Kidney (tissue), 14 donors: ENCODE results near the gene COL5A2. TPM values are rescaled to one million over a fixed set of nuclear protein-coding genes. Genes with fewer than 3 reads are reported as not detected.

Experiments used
- DNase-seq, 5 donors: peaks; one replicate each; pipeline ENCODE4 v3.0.0-alpha.2; 2013 to 2020
- FAIRE-seq: peaks from 2 replicates; lab custom pipeline; 2012; peaks lifted over from hg19 to GRCh38; lab: Jason Lieb, UNC
- H3K27ac ChIP-seq, 2 donors: one replicate each; pipeline ENCODE4 v1.7.0; 2013; ENCODE audit warnings: low read depth in 2 of 2, low read length in 2 of 2, inconsistent platforms in 1 of 2
- H3K27me3 ChIP-seq: one replicate; pipeline ENCODE4 v1.7.1; 2013; ENCODE audit warnings: low read length, inconsistent platforms; ENCODE audit not compliant: control insufficient read depth, insufficient read depth
- H3K36me3 ChIP-seq, 3 donors: one replicate each; pipeline versions ENCODE4 v1.7.0 to v1.7.1; 2013; ENCODE audit warnings: low read length in 3 of 3, control low read depth in 1 of 3, inconsistent platforms in 1 of 3; ENCODE audit not compliant: insufficient read depth in 3 of 3, control insufficient read depth in 2 of 3
- H3K4me1 ChIP-seq, 3 donors: one replicate each; pipeline versions ENCODE4 v1.7.0 to v1.7.1; 2013; ENCODE audit warnings: low read length in 3 of 3, inconsistent platforms in 1 of 3, low read depth in 1 of 3; ENCODE audit not compliant: control insufficient read depth in 2 of 3, insufficient read depth in 2 of 3
- H3K4me3 ChIP-seq, 3 donors: one replicate each; pipeline versions ENCODE4 v1.7.0 to v1.8.1; 2013; ENCODE audit warnings: low read length in 3 of 3, control low read depth in 1 of 3, inconsistent platforms in 1 of 3
- H3K9ac ChIP-seq, 3 donors: one replicate each; pipeline versions ENCODE4 v1.7.0 to v1.7.1; 2013; ENCODE audit warnings: low read length in 3 of 3, control low read depth in 1 of 3, inconsistent platforms in 1 of 3
- H3K9me3 ChIP-seq, 3 donors: one replicate each; pipeline versions ENCODE4 v1.7.0 to v1.7.1; 2013; ENCODE audit warnings: low read length in 3 of 3, control low read depth in 1 of 3, inconsistent platforms in 1 of 3; ENCODE audit not compliant: control insufficient read depth in 2 of 3, insufficient read depth in 1 of 3
- CTCF ChIP-seq: IDR thresholded peaks from 3 replicates; pipeline ENCODE4 v1.5.1; 2012; ENCODE audit warnings: mild to moderate bottlenecking, moderate library complexity, borderline replicate concordance; ENCODE audit not compliant: insufficient read depth; ENCODE audit errors: extremely low read depth
- intact Hi-C: fragments of 100-400 bp; cut with DNase I; formaldehyde crosslinking; loops from one replicate; pipeline ENCODE4 v1.11.1; 2022
- polyA plus RNA-seq: library from polyadenylated mRNA; stranded (reverse); fragments of 350-450 nt; fragmentation: Illumina TruSeq; extraction: RNeasy Lipid Tissue Mini Kit (QIAGEN cat#74804); gene quantifications from one replicate; pipeline ENCODE4 v1.2.3, GENCODE V29; 2014; ENCODE audit warnings: low read depth, low replicate concordance; ENCODE audit not compliant: insufficient read depth
- total RNA-seq: library from RNA; stranded (reverse); fragmentation: NEBNext Ultra II Directional; extraction: Animal tissue kit (Norgen Biotek cat#: 25700); gene quantifications from one replicate; pipeline ENCODE4 v1.2.1, GENCODE V29; 2021
- donor health status: control.
- donor health status: control.
- donor health status: control.
- donor health status: control.
- donor health status: control.
- donor health status: DM: yes; HTN: yes; CAD: no.
- donor health status: Normal renal cell carcinoma (clear cell type).

Gene COL5A2
- total and polyA plus RNA-seq, 2 donors from 2014 or later, result 3.6 to 12.3 TPM

GRCh38 chr2:189177251-189177840 is 2.2 kb downstream of the COL5A2 start:
- Histone ChIP-seq H3K36me3 (no peaks in the 10 kb centered on the region), H3K4me3 (peak overlapping the region in 1 of 3 donors; percentile 51), H3K4me1 (no peaks in the 10 kb centered on the region), H3K9ac (peak overlapping the region in 1 of 3 donors; percentile 74), H3K27me3 (no peaks in the 10 kb centered on the region), H3K27ac (no peak overlapping the region), H3K9me3 (peaks cover 0 to 3% (median 0%) of the 10 kb centered on the region in 3 donors)
- TF ChIP-seq CTCF, result no peak
- DNase-seq (peak in 1 of 5 donors; percentile 14), FAIRE-seq (no peak)
- intact Hi-C loops, result no loop called here

GRCh38 chr2:189176516-189176915 is 3.0 kb downstream of the COL5A2 start:
- Histone ChIP-seq H3K9ac (peak overlapping the region in 1 of 3 donors; percentile 9), H3K27me3 (no peaks in the 10 kb centered on the region), H3K9me3 (peaks cover 0 to 3% (median 0%) of the 10 kb centered on the region in 3 donors), H3K36me3 (no peaks in the 10 kb centered on the region), H3K4me3 (peak overlapping the region in 1 of 3 donors; percentile 39), H3K27ac (no peak overlapping the region), H3K4me1 (no peaks in the 10 kb centered on the region)
- no peak for TF ChIP-seq CTCF
- FAIRE-seq (no peak), DNase-seq (peak in 1 of 5 donors; percentile 11)
- intact Hi-C loops, result no loop called here

GRCh38 chr2:189175869-189176433 is 3.6 kb downstream of the COL5A2 start:
- Histone ChIP-seq H3K4me1 (no peaks in the 10 kb centered on the region), H3K4me3 (no peak overlapping the region), H3K27me3 (no peaks in the 10 kb centered on the region), H3K27ac (no peak overlapping the region), H3K9ac (no peak overlapping the region), H3K9me3 (peaks cover 0 to 3% (median 0%) of the 10 kb centered on the region in 3 donors), H3K36me3 (no peaks in the 10 kb centered on the region)
- no peak for FAIRE-seq
- DNase-seq, result no peak
- no peak for TF ChIP-seq CTCF
- intact Hi-C loops, result no loop called here
